ENCODE measurements around the gene BICDL2. TPM values are rescaled to one million over a fixed set of nuclear protein-coding genes. Genes with fewer than 3 reads are reported as not detected.
"Not testable (repeated sequence)": the region's sequence is repeated elsewhere in the genome, so short reads cannot be mapped to it uniquely, and the experiment has no call there.

Gene BICDL2
- total RNA-seq, 3 donors from 2014 or later: 49.1 to 102 (median 75.5) TPM

DNA sequence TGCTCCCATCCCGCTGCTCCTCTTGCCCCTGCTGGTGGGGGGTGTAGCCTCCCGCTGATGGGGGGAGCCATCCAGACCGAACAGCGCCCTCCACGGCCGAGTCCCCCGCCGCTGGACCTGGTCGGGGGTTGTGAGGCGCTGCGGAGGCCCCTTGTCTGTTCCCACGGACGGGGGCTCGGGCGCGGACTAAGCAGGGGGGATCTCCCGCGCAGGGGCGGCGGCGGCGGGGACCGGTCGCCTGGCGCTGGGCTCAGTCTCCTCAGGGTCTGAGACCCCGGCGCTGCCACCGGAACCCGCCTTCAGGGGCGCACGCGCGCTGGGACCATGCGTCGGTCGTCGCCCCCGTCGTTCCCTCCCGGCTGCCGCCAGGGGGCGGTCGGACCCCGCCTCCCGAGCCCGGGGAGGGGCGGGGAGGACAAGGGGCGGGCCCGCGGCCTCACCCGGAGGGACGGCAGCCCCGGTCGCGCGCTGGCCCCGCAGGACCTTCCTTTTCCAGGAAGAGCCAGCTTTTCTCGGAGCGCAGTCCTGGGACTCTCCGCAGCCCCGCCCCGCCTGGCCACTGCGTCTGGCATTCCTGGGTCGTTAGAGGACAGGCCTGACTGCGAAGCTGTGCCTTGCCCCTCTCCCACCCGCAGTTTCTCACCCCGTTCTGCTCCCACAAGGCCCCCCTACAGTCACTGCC is 22.4 kb upstream of the BICDL2 start:
- Histone ChIP-seq H3K4me3 (peak overlapping the region; percentile 33), H3K4me1 (ENCODE audit: low read depth) (peaks cover 23% of the 10 kb centered on the region), H3K9me3 (no peaks in the 10 kb centered on the region), H3K36me3 (ENCODE audit: low read depth) (no peaks in the 10 kb centered on the region)
- intact Hi-C loops (cut with DNase I, micrococcal nuclease): no loop called here
- peak; percentile 95 for ATAC-seq
- TF ChIP-seq, protein P1, sequence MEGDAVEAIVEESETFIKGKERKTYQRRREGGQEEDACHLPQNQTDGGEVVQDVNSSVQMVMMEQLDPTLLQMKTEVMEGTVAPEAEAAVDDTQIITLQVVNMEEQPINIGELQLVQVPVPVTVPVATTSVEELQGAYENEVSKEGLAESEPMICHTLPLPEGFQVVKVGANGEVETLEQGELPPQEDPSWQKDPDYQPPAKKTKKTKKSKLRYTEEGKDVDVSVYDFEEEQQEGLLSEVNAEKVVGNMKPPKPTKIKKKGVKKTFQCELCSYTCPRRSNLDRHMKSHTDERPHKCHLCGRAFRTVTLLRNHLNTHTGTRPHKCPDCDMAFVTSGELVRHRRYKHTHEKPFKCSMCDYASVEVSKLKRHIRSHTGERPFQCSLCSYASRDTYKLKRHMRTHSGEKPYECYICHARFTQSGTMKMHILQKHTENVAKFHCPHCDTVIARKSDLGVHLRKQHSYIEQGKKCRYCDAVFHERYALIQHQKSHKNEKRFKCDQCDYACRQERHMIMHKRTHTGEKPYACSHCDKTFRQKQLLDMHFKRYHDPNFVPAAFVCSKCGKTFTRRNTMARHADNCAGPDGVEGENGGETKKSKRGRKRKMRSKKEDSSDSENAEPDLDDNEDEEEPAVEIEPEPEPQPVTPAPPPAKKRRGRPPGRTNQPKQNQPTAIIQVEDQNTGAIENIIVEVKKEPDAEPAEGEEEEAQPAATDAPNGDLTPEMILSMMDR (IDR thresholded peaks at IDR 0.05): peak; percentile 90
- DNase-seq: peak; percentile 85 to 96 (median 93)

DNA sequence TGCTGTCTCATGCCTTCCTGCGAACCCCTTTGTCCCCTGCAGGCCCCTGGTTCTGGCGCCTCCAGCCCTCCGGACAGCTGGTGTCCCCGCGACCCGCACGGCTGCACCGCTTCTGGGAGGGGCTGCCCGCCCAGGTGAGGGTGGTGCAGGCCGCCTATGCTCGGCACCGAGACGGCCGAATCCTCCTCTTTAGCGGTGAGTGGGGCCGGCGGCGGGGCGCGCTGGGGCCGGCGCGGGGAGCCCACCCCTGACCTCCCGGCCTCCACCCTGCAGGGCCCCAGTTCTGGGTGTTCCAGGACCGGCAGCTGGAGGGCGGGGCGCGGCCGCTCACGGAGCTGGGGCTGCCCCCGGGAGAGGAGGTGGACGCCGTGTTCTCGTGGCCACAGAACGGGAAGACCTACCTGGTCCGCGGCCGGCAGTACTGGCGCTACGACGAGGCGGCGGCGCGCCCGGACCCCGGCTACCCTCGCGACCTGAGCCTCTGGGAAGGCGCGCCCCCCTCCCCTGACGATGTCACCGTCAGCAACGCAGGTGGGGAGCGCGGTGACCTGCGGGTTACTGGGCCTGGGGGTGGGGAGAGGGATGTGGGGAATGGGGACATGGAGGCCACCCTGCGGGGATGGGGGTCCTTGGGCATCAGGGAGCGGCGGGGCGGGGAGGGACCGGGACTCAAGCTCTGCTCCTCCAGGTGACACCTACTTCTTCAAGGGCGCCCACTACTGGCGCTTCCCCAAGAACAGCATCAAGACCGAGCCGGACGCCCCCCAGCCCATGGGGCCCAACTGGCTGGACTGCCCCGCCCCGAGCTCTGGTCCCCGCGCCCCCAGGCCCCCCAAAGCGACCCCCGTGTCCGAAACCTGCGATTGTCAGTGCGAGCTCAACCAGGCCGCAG is 21.6 kb upstream of the BICDL2 start:
- H3K9me3 ChIP-seq: no peaks in the 10 kb centered on the region
- DNase-seq (peak; percentile 78 to 85 (median 84)), ATAC-seq (peak; percentile 72)
- TF ChIP-seq, protein P1 (IDR thresholded peaks at IDR 0.05): no peak
- H3K36me3 ChIP-seq (ENCODE audit: low read depth): no peaks in the 10 kb centered on the region
- peaks cover 15% of the 10 kb centered on the region for H3K4me1 ChIP-seq (ENCODE audit: low read depth)
- intact Hi-C loops (cut with DNase I, micrococcal nuclease): no loop called here
- peak overlapping the region; percentile 33 for H3K4me3 ChIP-seq

DNA sequence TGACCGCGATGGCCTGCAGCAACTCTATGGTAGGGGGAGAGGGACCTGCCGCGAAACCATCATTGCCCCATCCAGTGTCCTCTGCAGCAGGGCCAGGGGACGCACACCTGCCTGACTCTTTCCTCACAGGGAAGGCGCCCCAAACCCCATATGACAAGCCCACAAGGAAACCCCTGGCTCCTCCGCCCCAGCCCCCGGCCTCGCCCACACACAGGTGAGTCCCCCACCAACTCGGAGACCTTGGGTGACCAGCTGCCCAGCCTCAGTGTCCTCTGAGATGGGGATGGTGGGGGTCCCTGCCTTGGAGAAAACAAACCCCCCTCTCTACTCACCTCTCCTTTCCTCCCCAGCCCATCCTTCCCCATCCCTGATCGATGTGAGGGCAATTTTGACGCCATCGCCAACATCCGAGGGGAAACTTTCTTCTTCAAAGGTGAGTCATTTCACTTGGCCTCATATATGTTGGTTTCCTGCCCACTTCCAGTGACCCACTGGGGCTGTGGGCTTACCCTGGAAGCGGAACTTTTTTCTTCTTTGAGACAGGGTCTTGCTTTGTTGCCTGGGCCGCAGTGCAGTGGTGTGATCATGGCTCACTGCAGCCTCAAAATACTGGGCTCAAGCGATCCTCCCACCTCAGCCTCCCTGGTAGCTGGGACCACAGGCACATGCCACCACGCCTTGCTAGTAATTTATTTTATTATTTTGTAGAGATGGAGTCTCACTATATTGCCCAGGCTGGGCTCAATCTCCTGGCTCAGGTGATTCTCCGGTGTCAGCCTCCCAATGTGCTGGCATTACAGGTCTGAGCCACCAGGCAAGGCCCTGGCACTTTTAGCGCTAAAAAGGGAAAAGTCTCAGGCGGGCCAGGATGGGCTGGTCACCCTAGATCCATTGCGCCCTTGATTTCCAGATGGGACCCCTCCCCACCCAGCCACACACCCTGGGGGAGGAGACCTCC is 20.7 kb upstream of the BICDL2 start:
- no peak for ATAC-seq

DNA sequence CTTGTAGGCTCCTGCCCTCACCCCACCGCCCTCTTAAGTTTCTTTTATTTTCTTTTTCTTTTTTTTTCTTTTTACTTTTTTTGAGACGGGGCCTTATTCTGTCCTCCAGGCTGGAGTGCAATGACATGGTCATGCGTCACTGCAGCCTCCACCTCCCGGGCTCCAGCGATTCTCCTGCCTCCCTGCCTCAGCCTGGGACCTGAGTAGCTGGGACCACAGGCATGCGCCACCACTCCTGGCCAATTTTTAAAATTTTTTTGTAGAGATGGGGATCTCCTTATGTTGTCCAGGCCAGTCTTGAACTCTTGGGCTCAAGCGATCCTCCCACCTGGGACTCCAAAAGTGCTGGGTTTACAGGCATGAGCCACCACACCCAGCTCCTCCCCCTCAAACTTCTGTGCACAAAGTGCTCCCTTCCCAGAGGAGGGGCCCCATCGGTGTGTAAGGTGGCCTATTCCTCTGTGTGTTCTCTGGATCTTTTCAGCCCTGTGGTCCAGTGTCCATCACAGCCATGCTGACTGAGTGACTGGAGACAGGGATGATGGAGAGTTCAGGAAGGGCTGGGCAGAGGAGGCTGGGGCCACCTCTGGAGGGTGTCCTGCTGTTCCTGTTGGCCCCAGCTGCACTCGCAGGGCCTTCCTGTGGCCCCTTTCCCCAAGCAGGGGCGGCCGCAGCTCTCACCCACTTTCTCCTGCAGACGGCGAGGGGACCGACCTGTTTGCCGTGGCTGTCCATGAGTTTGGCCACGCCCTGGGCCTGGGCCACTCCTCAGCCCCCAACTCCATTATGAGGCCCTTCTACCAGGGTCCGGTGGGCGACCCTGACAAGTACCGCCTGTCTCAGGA is 19.8 kb upstream of the BICDL2 start:
- H3K4me1 ChIP-seq (ENCODE audit: low read depth): peaks cover 8% of the 10 kb centered on the region
- no peaks in the 10 kb centered on the region for H3K36me3 ChIP-seq (ENCODE audit: low read depth)
- TF ChIP-seq, protein P1 (IDR thresholded peaks at IDR 0.05): no peak
- H3K9me3 ChIP-seq: no peaks in the 10 kb centered on the region
- intact Hi-C loops (cut with DNase I, micrococcal nuclease): no loop called here
- DNase-seq (peak in 1 of 3 donors; percentile 55), ATAC-seq (no peak)
- no peak overlapping the region for H3K4me3 ChIP-seq

More for the DNA sequence above, 20.7 kb upstream of the BICDL2 start:
- H3K36me3 ChIP-seq (ENCODE audit: low read depth): no peaks in the 10 kb centered on the region
- DNase-seq: peak in 1 of 3 donors; percentile 56
- H3K4me1 ChIP-seq (ENCODE audit: low read depth): peaks cover 8% of the 10 kb centered on the region
- no peaks in the 10 kb centered on the region for H3K9me3 ChIP-seq
- intact Hi-C loops (cut with DNase I, micrococcal nuclease): no loop called here
- H3K4me3 ChIP-seq: no peak overlapping the region
- TF ChIP-seq, protein P1 (IDR thresholded peaks at IDR 0.05): no peak

DNA sequence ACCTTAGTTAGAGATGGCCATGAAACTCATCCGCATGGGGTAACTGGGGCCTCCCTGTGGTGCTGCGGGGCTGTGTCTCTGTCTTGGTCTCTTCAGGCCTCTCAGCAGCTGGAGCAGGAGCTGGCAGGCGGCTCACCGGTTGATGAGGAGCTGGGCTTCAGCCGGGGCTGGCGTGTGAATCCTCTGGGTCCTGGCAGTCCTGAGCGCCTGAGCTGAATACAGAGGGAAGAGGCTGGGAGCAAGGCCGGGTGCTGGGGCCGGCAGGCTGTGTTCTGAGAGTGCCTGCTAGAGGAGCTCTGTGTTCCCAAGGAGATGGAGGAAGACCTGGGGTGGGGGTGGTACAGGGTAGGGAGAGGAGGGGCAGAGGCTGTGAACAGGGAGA is 19.0 kb upstream of the BICDL2 start:
- peak in 1 of 3 donors; percentile 49 for DNase-seq
- H3K4me1 ChIP-seq (ENCODE audit: low read depth); H3K4me3 ChIP-seq; ATAC-seq; intact Hi-C loops (cut with DNase I, micrococcal nuclease); H3K9me3 ChIP-seq; H3K36me3 ChIP-seq (ENCODE audit: low read depth): not testable (repeated sequence)
